Heart left ventricle (tissue), 16 donors: Measurements from ENCODE around the gene IP6K2. TPM values are rescaled to one million over a fixed set of nuclear protein-coding genes. Genes with fewer than 3 reads are reported as not detected.
A peak's percentile ranks its signal among the peaks of the same experiment; 100 is the strongest.
"Not testable (repeated sequence)": the region's sequence is repeated elsewhere in the genome, so short reads cannot be mapped to it uniquely, and the experiment has no call there.

Source experiments
- ATAC-seq, 4 donors: fragments of 200-7000 bp; cut with Tn5 transposase; one replicate each; pipeline ENCODE4 v1.9.1; 2020 to 2022; ENCODE audit warnings: moderate library complexity in 4 of 4, mild to moderate bottlenecking in 3 of 4, moderate number of reproducible peaks in 1 of 4
- DNase-seq, 5 donors: peaks; one replicate each; pipeline ENCODE4 v3.0.0-alpha.2; 2020
- H3K27ac ChIP-seq, 12 donors: fragments of 200-600 bp; sonication (generic) in 4 of 12; one replicate each; pipeline versions ENCODE4 v1.5.0 to v1.8.0; 2016 to 2022; ENCODE audit warnings: mild to moderate bottlenecking in 2 of 12
- H3K27me3 ChIP-seq, 9 donors: fragments of 200-600 bp; sonication (generic) in 2 of 9; one replicate each; pipeline versions ENCODE4 v1.5.1 to v1.8.0; 2016 to 2022; ENCODE audit warnings: mild to moderate bottlenecking in 3 of 9
- H3K36me3 ChIP-seq, 9 donors: fragments of 200-600 bp; sonication (generic) in 2 of 9; one replicate each; pipeline versions ENCODE4 v1.5.0 to v1.8.0; 2018 to 2022; ENCODE audit warnings: mild to moderate bottlenecking in 2 of 9
- H3K4me1 ChIP-seq, 12 donors: fragments of 200-600 bp; sonication (generic) in 4 of 12; one replicate each; pipeline versions ENCODE4 v1.5.0 to v1.8.0; 2016 to 2022; ENCODE audit warnings: mild to moderate bottlenecking in 3 of 12
- H3K4me3 ChIP-seq, 12 donors: fragments of 200-600 bp; sonication (generic) in 4 of 12; one replicate each; pipeline versions ENCODE4 v1.5.0 to v1.8.0; 2017 to 2022; ENCODE audit warnings: mild to moderate bottlenecking in 9 of 12, moderate library complexity in 4 of 12
- H3K9me3 ChIP-seq, 12 donors: fragments of 200-600 bp; sonication (generic) in 4 of 12; one replicate each; pipeline versions ENCODE4 v1.5.0 to v1.8.0; 2016 to 2022; ENCODE audit warnings: mild to moderate bottlenecking in 1 of 12
- CTCF ChIP-seq, 12 donors: fragments of 200-600 bp; sonication (generic) in 4 of 12; IDR thresholded peaks; one replicate each; pipeline versions ENCODE4 v1.5.0 to v1.8.0; 2018 to 2022; ENCODE audit warnings: antibody characterized with exemption in 12 of 12, mild to moderate bottlenecking in 5 of 12
- POLR2A ChIP-seq, 2 donors: fragments of 450-650 bp; IDR thresholded peaks; one replicate each; pipeline ENCODE4 v1.6.1; 2017; ENCODE audit warnings: antibody characterized with exemption in 2 of 2, mild to moderate bottlenecking in 2 of 2, moderate library complexity in 2 of 2
- WGBS, 4 donors: extraction: QIAGEN DNeasy Blood & Tissue Kit in 2 of 4; methylation state at CpG; one replicate each; pipeline versions ENCODE4 v1.1.5 to v1.1.7; 2013 to 2018; 5-methylcytosine and 5-hydroxymethylcytosine counted together
- intact Hi-C, 10 donors: fragments of 100-400 bp; cut with DNase I; formaldehyde crosslinking; loops; one replicate each; pipeline versions ENCODE4 v1.11.1 to v1.14.2; 2022
- polyA plus RNA-seq, 2 donors: library from polyadenylated mRNA; stranded (reverse); fragments of 200-250 nt; gene quantifications; one replicate each; pipeline ENCODE4 v1.2.3, GENCODE V29; 2013
- total RNA-seq, 9 donors: library from RNA; depleted of rRNA in 2 of 9; stranded (reverse); fragments of >200 nt in 2 of 9; fragmentation: NEBNext Ultra II Directional in 3 of 9; extraction: Animal tissue kit (Norgen Biotek cat#: 25700) in 3 of 9; gene quantifications; one replicate each; pipeline versions ENCODE4 v1.1.0 to v1.2.4, GENCODE V29; 2016 to 2023
- donor health status: ischemic (EF 13 %, LVEDD 7.1; RV severe dilation, severe dysfunction).
- donor health status: healthy with polysubstance abuse.
- donor health status: DM: no; HTN: yes; CAD: no.
- donor health status: DM: no; HTN: no; CAD: no.
- donor health status: ischemic (EF 25% LVEDD 6.9; RV normal size, moderate dysfunction).
- donor health status: ischemic (EF 25% LVEDD 5.7; RV mildly dilated, moderate dysfunction).
- donor health status: healthy.
- donor health status: DM: yes; HTN: yes; CAD: no.
- donor health status: ischemic (EF 35%, LVEDD 5.7; RV mildly dilated, moderate dysfunction).
- donor health status: nonischemic (EF 11% LVEDD 7.7; RV severe dilation, severe dysfunction).
- donor health status: DM: yes; HTN: yes; CAD: no.
- donor health status: PGD.
- donor health status: ischemic (EF 29% LVEDD 5.4; RV normal size, mild dysfunction).
- donor health status: nonischemic (EF 23%, LVEDD 6.1; RV moderate dilation, normal function).

IP6K2 gene
- total and polyA plus RNA-seq, 11 donors: 14.1 to 42.7 (median 26.2) TPM

GRCh38 chr3:48738144-48738536, 21.1 kb upstream of the IP6K2 start:
- Histone ChIP-seq H3K9me3 (no peaks in the 10 kb centered on the region), H3K4me3 (peak overlapping the region in 1 of 12 donors; percentile 3), H3K4me1 (peaks cover 9 to 60% (median 47%) of the 10 kb centered on the region in 12 donors), H3K27ac (peak overlapping the region; percentile 46 to 93 (median 85)), H3K27me3 (no peaks in the 10 kb centered on the region), H3K36me3 (no peaks in the 10 kb centered on the region)
- intact Hi-C loops: loop anchor here in 5 of 10 donors (2.0 to 5.0 kb wide), 4 partner anchors 51 to 109 kb away; partner anchors contain the start of genes NCKIPSD (in 4 of the 5) and PRKAR2A (in 1 of the 5)
- no peak for DNase-seq
- ATAC-seq: peak in 3 of 4 donors; percentile 8 to 34 (median 29)
- 76 to 81% (median 78%) methylated on average over 3 of the region's 3 CpGs for WGBS, 4 donors
- TF ChIP-seq CTCF (IDR thresholded peaks at IDR 0.05): no peak
- no peak for TF ChIP-seq POLR2A (IDR thresholded peaks at IDR 0.05)

- H3K9me3 ChIP-seq, H3K36me3 ChIP-seq, H3K27me3 ChIP-seq, H3K4me3 ChIP-seq, DNase-seq, ATAC-seq: not testable (repeated sequence)
- H3K27ac ChIP-seq: peak overlapping the region in 5 of 12 donors; percentile 2 to 39 (median 23)
- peaks cover 9 to 47% (median 37%) of the 10 kb centered on the region in 12 donors for H3K4me1 ChIP-seq
- WGBS, 4 donors: 34 to 54% (median 51%) methylated on average over 7 to 8 of the region's 8 CpGs
- intact Hi-C loops: loop anchor here in 3 of 10 donors (5.0 kb wide), 2 partner anchors 48 to 112 kb away; partner anchors contain the start of genes NCKIPSD (in 3 of the 3) and PRKAR2A (in 1 of the 3)
Measured at GRCh38 chr3:48735075-48735767, 18.2 kb upstream of the IP6K2 start.

- H3K4me3 ChIP-seq, DNase-seq, H3K9me3 ChIP-seq, H3K27ac ChIP-seq, H3K36me3 ChIP-seq, H3K27me3 ChIP-seq, ATAC-seq, intact Hi-C loops: not testable (repeated sequence)
- peaks cover 9 to 40% (median 30%) of the 10 kb centered on the region in 12 donors for H3K4me1 ChIP-seq
- WGBS, 4 donors: 88 to 94% (median 91%) methylated on average over 6 to 21 of the region's 25 CpGs
Measured at GRCh38 chr3:48734541-48734940, 17.5 kb upstream of the IP6K2 start.

GRCh38 chr3:48733752-48734518, 16.9 kb upstream of the IP6K2 start:
- H3K9me3 ChIP-seq, ATAC-seq, H3K27me3 ChIP-seq, H3K36me3 ChIP-seq, DNase-seq, H3K27ac ChIP-seq, intact Hi-C loops, H3K4me3 ChIP-seq: not testable (repeated sequence)
- WGBS, 4 donors: 94 to 100% (median 94%) methylated on average over 6 to 48 of the region's 53 CpGs
- H3K4me1 ChIP-seq: peaks cover 6 to 34% (median 25%) of the 10 kb centered on the region in 12 donors

GRCh38 chr3:48727511-48727910, 10.5 kb upstream of the IP6K2 start:
- Histone ChIP-seq H3K27ac (no peak overlapping the region), H3K4me3 (no peak overlapping the region), H3K4me1 (no peaks in the 10 kb centered on the region), H3K27me3 (no peaks in the 10 kb centered on the region), H3K36me3 (no peaks in the 10 kb centered on the region), H3K9me3 (no peaks in the 10 kb centered on the region)
- no peak for TF ChIP-seq POLR2A (IDR thresholded peaks at IDR 0.05)
- no peak for TF ChIP-seq CTCF (IDR thresholded peaks at IDR 0.05)
- DNase-seq: no peak
- intact Hi-C loops: no loop called here
- 92 to 98% (median 95%) methylated on average over 7 to 8 of the region's 8 CpGs for WGBS, 4 donors
- no peak for ATAC-seq

- H3K27me3 ChIP-seq, DNase-seq, H3K36me3 ChIP-seq, ATAC-seq, H3K4me1 ChIP-seq, intact Hi-C loops, H3K27ac ChIP-seq, H3K4me3 ChIP-seq, H3K9me3 ChIP-seq: not testable (repeated sequence)
- WGBS, 4 donors: 91 to 93% (median 92%) methylated on average over 8 of the region's 8 CpGs
Measured at GRCh38 chr3:48725185-48725855, 8.3 kb upstream of the IP6K2 start.
